ENCODE results near the gene SIAH3. TPM values are rescaled to one million over a fixed set of nuclear protein-coding genes. Genes with fewer than 3 reads are reported as not detected.

Gene SIAH3
- total RNA-seq, 2 experiments from 2014 or later, result 0.07 to 0.11 TPM

DNA sequence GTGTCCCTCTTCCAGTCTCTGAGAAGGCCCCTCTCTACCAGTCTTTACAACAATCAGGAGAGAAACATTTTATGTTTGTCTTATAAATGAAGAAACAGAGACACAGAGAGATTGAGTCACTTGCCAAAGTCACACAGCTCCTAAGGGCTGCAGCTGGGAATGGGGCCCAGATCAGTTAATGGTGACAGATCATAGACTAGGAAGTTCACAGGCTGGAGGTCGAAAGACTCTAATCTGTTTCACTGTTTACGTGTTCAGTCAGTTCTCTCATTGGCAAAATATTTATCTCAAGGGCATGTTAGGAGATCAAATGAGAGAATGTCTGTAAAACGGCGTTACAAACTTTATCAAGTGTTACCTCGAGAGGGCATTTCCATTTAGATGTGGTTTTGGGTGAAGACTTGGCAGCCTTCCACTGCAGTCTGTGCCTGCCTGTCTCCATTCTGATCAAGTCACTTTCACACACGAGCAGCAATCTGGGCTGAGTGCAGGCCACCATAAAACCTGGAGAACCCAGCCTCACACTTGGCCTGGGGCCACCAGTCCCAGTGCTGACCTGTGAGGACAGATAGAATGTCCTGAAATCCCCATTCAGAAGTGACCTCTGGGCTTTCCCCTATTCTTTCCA, 65.1 kb downstream of the SIAH3 start:
- ChIA-PET POLR2A (no interaction called here), CTCF (no interaction called here)
- H3K4me3 Mint-ChIP-seq, result no peak overlapping the region
- H3K9me3 Mint-ChIP-seq, result no peaks in the 10 kb centered on the region
- intact Hi-C loops (cut with micrococcal nuclease), result no loop called here
- DNase-seq, result no peak
- no peak overlapping the region for H3K27ac Mint-ChIP-seq
- peaks cover 14% of the 10 kb centered on the region for H3K4me1 Mint-ChIP-seq (ENCODE audit: low read depth)
- H3K27me3 Mint-ChIP-seq, result no peaks in the 10 kb centered on the region
- no peaks in the 10 kb centered on the region for H3K36me3 Mint-ChIP-seq (ENCODE audit: low read depth)
- TF ChIP-seq CTCF (IDR thresholded peaks at IDR 0.05), result no peak
- no peak for ATAC-seq

GRCh38 chr13:45784755-45785675, 66.5 kb downstream of the SIAH3 start:
- H3K4me3 Mint-ChIP-seq, result no peak overlapping the region
- ATAC-seq, result no peak
- intact Hi-C loops (cut with micrococcal nuclease), result no loop called here
- ChIA-PET POLR2A (no interaction called here), CTCF (no interaction called here)
- H3K4me1 Mint-ChIP-seq (ENCODE audit: low read depth), result peaks cover 14% of the 10 kb centered on the region
- H3K9me3 Mint-ChIP-seq, result no peaks in the 10 kb centered on the region
- TF ChIP-seq CTCF (IDR thresholded peaks at IDR 0.05), result no peak
- H3K27ac Mint-ChIP-seq, result no peak overlapping the region
- DNase-seq, result no peak
- no peaks in the 10 kb centered on the region for H3K36me3 Mint-ChIP-seq (ENCODE audit: low read depth)
- no peaks in the 10 kb centered on the region for H3K27me3 Mint-ChIP-seq

DNA sequence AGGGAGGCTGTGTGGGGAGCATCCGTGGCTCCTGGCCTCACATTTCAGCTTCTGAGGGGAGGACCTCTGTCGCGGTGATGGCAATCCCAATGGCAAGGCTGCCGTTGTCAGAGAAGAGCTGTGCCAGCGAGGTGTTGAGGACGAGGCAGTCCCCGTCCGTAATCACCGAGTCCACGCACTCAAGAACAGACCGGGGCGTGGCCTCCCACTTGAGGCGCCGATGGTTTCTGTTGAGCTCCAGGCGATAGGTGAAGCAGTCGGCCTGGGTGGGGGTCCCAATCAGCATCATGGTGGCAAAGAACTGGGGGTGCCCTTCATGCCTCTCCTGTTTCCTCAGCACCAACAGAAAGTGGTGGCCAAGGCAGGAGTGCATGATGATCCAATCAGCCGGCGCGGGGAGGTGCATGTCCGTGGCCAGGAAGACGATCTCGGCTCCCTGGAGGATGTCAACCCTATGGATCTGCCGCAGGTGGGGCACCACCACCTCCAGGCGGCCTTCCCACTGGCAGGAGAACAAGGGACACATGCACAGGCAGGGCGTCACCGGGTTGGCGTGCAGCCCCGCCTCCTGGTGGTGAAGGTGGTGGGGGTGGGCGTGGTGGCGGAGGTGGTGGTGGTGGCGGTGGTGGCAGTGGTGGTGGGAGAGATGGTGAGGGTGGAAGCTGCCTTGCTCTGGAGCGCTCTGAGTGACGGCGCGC, 68.1 kb downstream of the SIAH3 start:
- intact Hi-C loops (cut with micrococcal nuclease), result no loop called here
- POLR2A ChIA-PET, result no interaction called here
- CTCF ChIA-PET, result no interaction called here

DNA sequence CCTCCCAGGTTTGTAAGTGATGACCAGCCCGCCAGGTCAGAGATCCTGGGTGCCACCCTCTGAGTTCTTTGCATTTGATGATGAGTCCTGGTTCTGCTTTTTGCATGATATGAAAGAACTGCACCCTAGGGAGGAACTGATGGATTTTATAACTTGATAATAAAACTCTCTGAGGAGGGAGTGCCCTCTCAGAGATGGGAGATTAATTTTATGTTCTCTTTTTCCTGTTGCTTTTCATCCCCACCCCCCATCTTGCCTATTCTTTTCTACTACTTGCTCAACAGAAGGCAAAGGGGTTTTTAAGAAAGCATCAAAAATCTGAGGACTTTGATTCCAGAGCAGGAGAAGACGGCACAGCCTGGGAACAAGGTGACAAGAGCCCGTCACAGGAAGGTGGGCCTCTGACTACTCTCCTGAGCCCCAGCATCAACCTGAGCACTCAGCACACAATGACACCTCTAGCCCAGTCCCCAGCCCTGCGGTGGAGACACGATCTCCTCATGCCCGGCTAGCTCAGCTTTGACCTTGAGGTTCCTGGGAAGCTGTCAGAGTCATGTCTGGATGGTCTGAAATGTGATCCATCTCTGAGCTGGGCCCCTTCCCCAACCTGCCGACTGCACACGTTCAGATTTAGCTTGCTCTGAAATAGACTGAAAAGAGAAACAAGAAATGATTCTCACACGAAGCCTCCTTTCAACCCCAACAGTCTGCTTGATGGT, 69.1 kb downstream of the SIAH3 start:
- ATAC-seq (no peak), DNase-seq (no peak)
- H3K9me3 Mint-ChIP-seq, result no peaks in the 10 kb centered on the region
- no peaks in the 10 kb centered on the region for H3K27me3 Mint-ChIP-seq
- ChIA-PET CTCF (no interaction called here), POLR2A (no interaction called here)
- H3K27ac Mint-ChIP-seq, result no peak overlapping the region
- TF ChIP-seq CTCF (IDR thresholded peaks at IDR 0.05), result no peak
- peaks cover 14% of the 10 kb centered on the region for H3K4me1 Mint-ChIP-seq (ENCODE audit: low read depth)
- intact Hi-C loops (cut with micrococcal nuclease), result no loop called here
- no peak overlapping the region for H3K4me3 Mint-ChIP-seq
- H3K36me3 Mint-ChIP-seq (ENCODE audit: low read depth), result no peaks in the 10 kb centered on the region

More for the DNA sequence above, 68.1 kb downstream of the SIAH3 start:
- Mint-ChIP-seq H3K9me3 (no peaks in the 10 kb centered on the region), H3K4me3 (no peak overlapping the region), H3K36me3 (ENCODE audit: low read depth) (no peaks in the 10 kb centered on the region), H3K27ac (no peak overlapping the region), H3K27me3 (no peaks in the 10 kb centered on the region), H3K4me1 (ENCODE audit: low read depth) (peaks cover 14% of the 10 kb centered on the region)
- DNase-seq (no peak), ATAC-seq (no peak)
- TF ChIP-seq CTCF (IDR thresholded peaks at IDR 0.05), result no peak

All from activated CD8-positive, alpha-beta T cell treated with anti-CD3 and anti-CD28 coated beads for 36 hours (primary cell).